Uterus (tissue), 2 donors: ENCODE measurements around the gene CDC42BPG.

ENCODE experiments used
- CTCF ChIP-seq, 4 experiments: fragments of 200-600 bp in 2 of 4; fragments of 450-650 bp in 2 of 4; sonication (generic) in 2 of 4; IDR thresholded peaks; one replicate each; pipeline ENCODE4 v1.5.1; 2016 to 2019; ENCODE audit warnings: antibody characterized with exemption in 4 of 4, mild to moderate bottlenecking in 2 of 4, moderate library complexity in 1 of 4
- POLR2A ChIP-seq, 2 donors: fragments of 450-650 bp; IDR thresholded peaks; one replicate each; pipeline ENCODE4 v1.6.1; 2016; ENCODE audit warnings: antibody characterized with exemption in 2 of 2, mild to moderate bottlenecking in 1 of 2, moderate library complexity in 1 of 2

GRCh38 chr11:64868904-64869570 lies 24.6 kb upstream of the CDC42BPG start:
- no peak for TF ChIP-seq CTCF (IDR thresholded peaks at IDR 0.05)
- no peak for TF ChIP-seq POLR2A (IDR thresholded peaks at IDR 0.05)
